ENCODE data around the gene CDC5L. TPM values are rescaled to one million over a fixed set of nuclear protein-coding genes. Genes with fewer than 3 reads are reported as not detected.

The CDC5L gene
- total and polyA plus RNA-seq, 2 experiments from 2014 or later = 15.9 to 20.4 TPM

- in situ Hi-C loops (cut with MboI) = no loop called here
- peak overlapping the region; percentile 70 for H3K4me3 ChIP-seq
- H3K27me3 ChIP-seq (replicated peaks; ENCODE audit: insufficient read depth) = no peaks in the 10 kb centered on the region
- H3K4me2 ChIP-seq (ENCODE audit: unreplicated experiment) = peak overlapping the region; percentile 96
- H3K4me1 ChIP-seq (ENCODE audit: insufficient read depth) = peaks cover 32% of the 10 kb centered on the region
- WGBS, 2 experiments (ENCODE audit: low coverage in 1 of 2, low lambda C conversion rate in 2 of 2, missing lambda C conversion rate in 2 of 2) = 8 to 11% methylated on average over 16 of the region's 16 CpGs
- H3K27ac ChIP-seq = peak overlapping the region; percentile 75
- no peak for TF ChIP-seq EZH2phosphoT487 (IDR thresholded peaks at IDR 0.05; ENCODE audit: insufficient read depth, low read depth)
- TF ChIP-seq EZH2 (IDR thresholded peaks at IDR 0.05; ENCODE audit: insufficient read depth, poor library complexity, severe bottlenecking) = no peak
- no peaks in the 10 kb centered on the region for H4K20me1 ChIP-seq (ENCODE audit: insufficient read depth)
- no peaks in the 10 kb centered on the region for H3K36me3 ChIP-seq (ENCODE audit: low read depth)
- H2AFZ ChIP-seq = peak overlapping the region; percentile 88
- H3K79me2 ChIP-seq (ENCODE audit: insufficient read depth) = no peaks in the 10 kb centered on the region
- peak overlapping the region; percentile 82 for H3K9ac ChIP-seq
- no peaks in the 10 kb centered on the region for H3K9me3 ChIP-seq (ENCODE audit: low read depth)
- H3F3A ChIP-seq (ENCODE audit: insufficient read depth) = peaks cover 23% of the 10 kb centered on the region
- no peaks in the 10 kb centered on the region for H3K9me2 ChIP-seq (ENCODE audit: insufficient read depth)
- DNase-seq = peak; percentile 83
Observed at GRCh38 chr6:44456070-44456965, 68.8 kb downstream of the CDC5L start.

GRCh38 chr6:44456966-44457292 lies 69.4 kb downstream of the CDC5L start:
- peak overlapping the region; percentile 96 for H3K4me2 ChIP-seq (ENCODE audit: unreplicated experiment)
- peak overlapping the region; percentile 75 for H3K27ac ChIP-seq

GRCh38 chr6:44457596-44457995 lies 70.1 kb downstream of the CDC5L start:
- 86 to 87% methylated on average over 9 of the region's 9 CpGs for WGBS, 2 experiments (ENCODE audit: low coverage in 1 of 2, low lambda C conversion rate in 2 of 2, missing lambda C conversion rate in 2 of 2)
- TF ChIP-seq EZH2phosphoT487 (IDR thresholded peaks at IDR 0.05; ENCODE audit: insufficient read depth, low read depth) (no peak), EZH2 (IDR thresholded peaks at IDR 0.05; ENCODE audit: insufficient read depth, poor library complexity, severe bottlenecking) (no peak)
- no peaks in the 10 kb centered on the region for H3K27me3 ChIP-seq (replicated peaks; ENCODE audit: insufficient read depth)

More at GRCh38 chr6:44456966-44457292, 69.4 kb downstream of the CDC5L start:
- H3K9me2 ChIP-seq (ENCODE audit: insufficient read depth) = no peaks in the 10 kb centered on the region
- 28 to 53% methylated on average over 5 of the region's 5 CpGs for WGBS, 2 experiments (ENCODE audit: low coverage in 1 of 2, low lambda C conversion rate in 2 of 2, missing lambda C conversion rate in 2 of 2)
- in situ Hi-C loops (cut with MboI) = no loop called here
- H4K20me1 ChIP-seq (ENCODE audit: insufficient read depth) = no peaks in the 10 kb centered on the region
- H3K9ac ChIP-seq = peak overlapping the region; percentile 82
- H3K79me2 ChIP-seq (ENCODE audit: insufficient read depth) = no peaks in the 10 kb centered on the region
- H3K36me3 ChIP-seq (ENCODE audit: low read depth) = no peaks in the 10 kb centered on the region
- H3F3A ChIP-seq (ENCODE audit: insufficient read depth) = peaks cover 17% of the 10 kb centered on the region
- TF ChIP-seq EZH2 (IDR thresholded peaks at IDR 0.05; ENCODE audit: insufficient read depth, poor library complexity, severe bottlenecking) = no peak
- no peak for TF ChIP-seq EZH2phosphoT487 (IDR thresholded peaks at IDR 0.05; ENCODE audit: insufficient read depth, low read depth)
- no peak for DNase-seq
- H3K4me3 ChIP-seq = peak overlapping the region; percentile 70
- peak overlapping the region; percentile 88 for H2AFZ ChIP-seq
- no peaks in the 10 kb centered on the region for H3K27me3 ChIP-seq (replicated peaks; ENCODE audit: insufficient read depth)
- peaks cover 26% of the 10 kb centered on the region for H3K4me1 ChIP-seq (ENCODE audit: insufficient read depth)
- H3K9me3 ChIP-seq (ENCODE audit: low read depth) = no peaks in the 10 kb centered on the region

GRCh38 chr6:44458551-44458950 lies 71.0 kb downstream of the CDC5L start:
- H3K27ac ChIP-seq = no peak overlapping the region
- no peaks in the 10 kb centered on the region for H3K9me2 ChIP-seq (ENCODE audit: insufficient read depth)
- no peaks in the 10 kb centered on the region for H3K27me3 ChIP-seq (replicated peaks; ENCODE audit: insufficient read depth)
- no peak overlapping the region for H3K4me3 ChIP-seq
- no peaks in the 10 kb centered on the region for H3K79me2 ChIP-seq (ENCODE audit: insufficient read depth)
- 92 to 96% methylated on average over 6 of the region's 6 CpGs for WGBS, 2 experiments (ENCODE audit: low coverage in 1 of 2, low lambda C conversion rate in 2 of 2, missing lambda C conversion rate in 2 of 2)
- no peak overlapping the region for H3K4me2 ChIP-seq (ENCODE audit: unreplicated experiment)
- DNase-seq = no peak
- H3K4me1 ChIP-seq (ENCODE audit: insufficient read depth) = peaks cover 10% of the 10 kb centered on the region
- TF ChIP-seq EZH2 (IDR thresholded peaks at IDR 0.05; ENCODE audit: insufficient read depth, poor library complexity, severe bottlenecking) = no peak
- no peaks in the 10 kb centered on the region for H4K20me1 ChIP-seq (ENCODE audit: insufficient read depth)
- no peak overlapping the region for H3K9ac ChIP-seq
- in situ Hi-C loops (cut with MboI) = no loop called here
- no peaks in the 10 kb centered on the region for H3K36me3 ChIP-seq (ENCODE audit: low read depth)
- no peak overlapping the region for H2AFZ ChIP-seq
- peaks cover 5% of the 10 kb centered on the region; the same call in 1 of the 2 replicates for H3F3A ChIP-seq (ENCODE audit: insufficient read depth)
- H3K9me3 ChIP-seq (ENCODE audit: low read depth) = no peaks in the 10 kb centered on the region

More at GRCh38 chr6:44457596-44457995, 70.1 kb downstream of the CDC5L start:
- in situ Hi-C loops (cut with MboI) = no loop called here
- H3F3A ChIP-seq (ENCODE audit: insufficient read depth) = peaks cover 10% of the 10 kb centered on the region
- no peak for DNase-seq
- H2AFZ ChIP-seq = no peak overlapping the region
- no peaks in the 10 kb centered on the region for H4K20me1 ChIP-seq (ENCODE audit: insufficient read depth)
- no peak overlapping the region for H3K4me2 ChIP-seq (ENCODE audit: unreplicated experiment)
- H3K36me3 ChIP-seq (ENCODE audit: low read depth) = no peaks in the 10 kb centered on the region
- H3K27ac ChIP-seq = no peak overlapping the region
- no peaks in the 10 kb centered on the region for H3K9me2 ChIP-seq (ENCODE audit: insufficient read depth)
- H3K79me2 ChIP-seq (ENCODE audit: insufficient read depth) = no peaks in the 10 kb centered on the region
- no peak overlapping the region for H3K4me3 ChIP-seq
- H3K9ac ChIP-seq = no peak overlapping the region
- peaks cover 20% of the 10 kb centered on the region for H3K4me1 ChIP-seq (ENCODE audit: insufficient read depth)
- no peaks in the 10 kb centered on the region for H3K9me3 ChIP-seq (ENCODE audit: low read depth)

All from GM23248 (cell line).